22Rv1 (cell line): ENCODE results near the gene POM121L2.

Experiments used
- CTCF ChIP-seq: fragments of 450-650 bp; IDR thresholded peaks from 2 replicates; pipeline ENCODE4 v1.5.1; 2017; ENCODE audit warnings: mild to moderate bottlenecking
- ZFX ChIP-seq: fragments of 450-650 bp; IDR thresholded peaks from 2 replicates; pipeline ENCODE4 v1.6.1; 2017; ENCODE audit warnings: antibody characterized with exemption, borderline replicate concordance

DNA sequence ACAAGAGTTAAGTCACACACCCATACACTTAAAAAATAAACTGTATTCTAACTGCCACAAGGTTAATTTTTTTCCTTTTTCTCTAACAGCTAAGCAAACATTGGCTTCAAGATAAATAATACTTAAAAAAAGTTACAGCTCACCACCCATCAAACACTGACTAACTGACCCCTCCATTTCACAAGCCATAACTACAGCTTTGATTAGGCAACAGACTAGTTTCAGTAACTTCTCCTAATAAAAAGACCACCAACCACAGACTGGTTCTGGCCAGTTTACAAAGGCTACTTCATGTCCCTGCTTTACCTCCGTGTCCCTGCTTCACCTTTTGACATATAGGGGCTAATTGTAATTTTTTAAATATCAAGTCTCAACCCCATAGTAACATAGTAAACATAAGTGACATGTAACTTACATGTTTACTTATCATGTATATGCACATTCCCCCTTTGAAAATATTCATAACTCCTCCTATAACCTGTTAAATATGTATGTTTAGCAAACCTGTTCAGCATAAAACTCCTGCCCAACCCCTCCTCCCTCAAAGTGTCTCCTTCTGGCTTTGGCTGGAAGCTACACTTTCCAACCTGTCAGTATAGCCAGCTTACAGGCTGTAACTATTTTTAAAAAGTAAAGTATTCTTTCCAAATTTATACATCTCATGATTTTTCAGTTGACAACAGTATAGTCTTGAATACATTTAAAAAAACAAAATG lies 15.1 kb upstream of the POM121L2 start:
- TF ChIP-seq CTCF, result no peak
- no peak for TF ChIP-seq ZFX
